H9 (cell line): ENCODE measurements around the gene KLKB1. TPM values are rescaled to one million over a fixed set of nuclear protein-coding genes. Genes with fewer than 3 reads are reported as not detected.
A peak's percentile ranks its signal among the peaks of the same experiment; 100 is the strongest.

Experiments
- DNase-seq: peaks from one replicate; pipeline ENCODE4 v3.0.0-alpha.2; 2017
- H2AFZ ChIP-seq: one replicate; pipeline ENCODE4 v1.6.1; 2013; ENCODE audit warnings: mild to moderate bottlenecking, low read length, control low read depth, moderate library complexity
- H2AK5ac ChIP-seq: 2 replicates; pipeline ENCODE4 v1.6.1; 2013; ENCODE audit warnings: low read length, control low read depth, mixed read lengths; ENCODE audit not compliant: insufficient read length
- H2BK120ac ChIP-seq: one replicate; pipeline ENCODE4 v1.6.1; 2013; ENCODE audit warnings: low read depth, mild to moderate bottlenecking, low read length, control low read depth, inconsistent platforms; ENCODE audit not compliant: poor library complexity, severe bottlenecking
- H2BK12ac ChIP-seq: 2 replicates; pipeline ENCODE4 v1.6.1; 2013; ENCODE audit warnings: low read length, control low read depth, mixed read lengths, low read depth; ENCODE audit not compliant: insufficient read length
- H2BK15ac ChIP-seq: 2 replicates; pipeline ENCODE4 v1.6.1; 2013; ENCODE audit warnings: low read depth, low read length, control low read depth
- H2BK20ac ChIP-seq: one replicate; pipeline ENCODE4 v1.6.1; 2013; ENCODE audit warnings: low read depth, mild to moderate bottlenecking, low read length, control low read depth, inconsistent platforms; ENCODE audit not compliant: poor library complexity, severe bottlenecking
- H2BK5ac ChIP-seq: 2 replicates; pipeline ENCODE4 v1.6.1; 2013; ENCODE audit warnings: low read length, control low read depth, mixed read lengths; ENCODE audit not compliant: insufficient read length
- H3K14ac ChIP-seq: 2 replicates; pipeline ENCODE4 v1.6.1; 2013; ENCODE audit warnings: low read length, control low read depth; ENCODE audit not compliant: insufficient read depth
- H3K18ac ChIP-seq: 2 replicates; pipeline ENCODE4 v1.6.1; 2013; ENCODE audit warnings: low read depth, mild to moderate bottlenecking, mixed read lengths, low read length, control low read depth; ENCODE audit not compliant: insufficient read length
- H3K23ac ChIP-seq: 2 replicates; pipeline ENCODE4 v1.6.1; 2013; ENCODE audit warnings: low read length, control low read depth, mixed read lengths, low read depth; ENCODE audit not compliant: insufficient read length
- H3K23me2 ChIP-seq: 2 replicates; pipeline ENCODE4 v1.6.1; 2013; ENCODE audit warnings: low read depth, mild to moderate bottlenecking, mixed read lengths, low read length, control low read depth; ENCODE audit not compliant: insufficient read length, poor library complexity, severe bottlenecking
- H3K27ac ChIP-seq: 2 replicates; pipeline ENCODE4 v1.5.1; 2013; ENCODE audit warnings: low read length, control low read depth, mixed read lengths, low read depth; ENCODE audit not compliant: insufficient read length
- H3K27me3 ChIP-seq: 2 replicates; pipeline ENCODE4 v1.6.1; 2013; ENCODE audit warnings: low read length, control low read depth, inconsistent platforms; ENCODE audit not compliant: insufficient read depth
- H3K4ac ChIP-seq: 2 replicates; pipeline ENCODE4 v1.6.1; 2013; ENCODE audit warnings: low read depth, mild to moderate bottlenecking, control low read depth, inconsistent platforms, low read length, moderate library complexity
- H3K4me1 ChIP-seq: 2 replicates; pipeline ENCODE4 v1.6.1; 2013; ENCODE audit warnings: low read length, control low read depth, inconsistent platforms; ENCODE audit not compliant: insufficient read depth
- H3K4me2 ChIP-seq: 2 replicates; pipeline ENCODE4 v1.6.1; 2013; ENCODE audit warnings: low read length, control low read depth, mixed read lengths; ENCODE audit not compliant: insufficient read length, insufficient read depth
- H3K56ac ChIP-seq: 2 replicates; pipeline ENCODE4 v1.6.1; 2013; ENCODE audit warnings: low read depth, mild to moderate bottlenecking, mixed read lengths, low read length, control low read depth; ENCODE audit not compliant: insufficient read length
- H3K79me1 ChIP-seq: 2 replicates; pipeline ENCODE4 v1.6.1; 2013; ENCODE audit warnings: low read depth, mild to moderate bottlenecking, moderate library complexity, low read length, control low read depth, inconsistent platforms; ENCODE audit not compliant: insufficient read depth, poor library complexity, severe bottlenecking
- H3K79me2 ChIP-seq: 2 replicates; pipeline ENCODE4 v1.6.1; 2013; ENCODE audit warnings: low read length, control low read depth, inconsistent platforms; ENCODE audit not compliant: insufficient read depth
- H3K9ac ChIP-seq: 2 replicates; pipeline ENCODE4 v1.6.1; 2013; ENCODE audit warnings: low read length, control low read depth, mixed read lengths; ENCODE audit not compliant: insufficient read length; ENCODE audit errors: extremely low read depth
- H3K9me3 ChIP-seq: one replicate; pipeline ENCODE4 v1.6.1; 2013; ENCODE audit warnings: low read depth, low read length, inconsistent platforms; ENCODE audit not compliant: control insufficient read depth
- H3T11ph ChIP-seq: one replicate; pipeline ENCODE4 v1.6.1; 2013; ENCODE audit warnings: mild to moderate bottlenecking, low read length, control low read depth, inconsistent platforms
- H4K20me1 ChIP-seq: one replicate; pipeline ENCODE4 v1.6.1; 2013; ENCODE audit not compliant: control insufficient read depth, insufficient read length, insufficient read depth
- H4K5ac ChIP-seq: 2 replicates; pipeline ENCODE4 v1.6.1; 2013; ENCODE audit warnings: low read depth, mild to moderate bottlenecking, mixed read lengths, low read length, control low read depth; ENCODE audit not compliant: insufficient read length
- H4K8ac ChIP-seq: replicated peaks from 2 replicates; pipeline ENCODE4 v1.6.1; 2013; ENCODE audit warnings: low read length, control low read depth, mixed read lengths, low read depth; ENCODE audit not compliant: insufficient read length
- H4K91ac ChIP-seq: 2 replicates; pipeline ENCODE4 v1.6.1; 2013; ENCODE audit warnings: low read depth, mild to moderate bottlenecking, moderate library complexity, mixed read lengths, low read length, control low read depth; ENCODE audit not compliant: insufficient read length
- H3K27ac Mint-ChIP-seq, 3 experiments: 2 replicates in 2 of 3; 3 replicates in 1 of 3; pipeline ENCODE4 v1.8.0; 2020 to 2021; ENCODE audit warnings: mixed read lengths in 3 of 3, mild to moderate bottlenecking in 1 of 3, moderate library complexity in 1 of 3
- H3K27me3 Mint-ChIP-seq: 2 replicates; pipeline ENCODE4 v1.8.0; 2021; ENCODE audit warnings: low read depth, mild to moderate bottlenecking, moderate library complexity, mixed read lengths
- H3K36me3 Mint-ChIP-seq, 3 experiments: 2 replicates in 2 of 3; 3 replicates in 1 of 3; pipeline ENCODE4 v1.8.0; 2020 to 2021; ENCODE audit warnings: low read depth in 3 of 3, mixed read lengths in 3 of 3; ENCODE audit not compliant: insufficient read depth in 1 of 3
- H3K4me1 Mint-ChIP-seq, 2 experiments: 2 replicates each; pipeline ENCODE4 v1.8.0; 2020; ENCODE audit warnings: mixed read lengths in 2 of 2
- H3K4me3 Mint-ChIP-seq, 2 experiments: 2 replicates in 1 of 2; 3 replicates in 1 of 2; pipeline ENCODE4 v1.8.0; 2020 to 2021; ENCODE audit warnings: mild to moderate bottlenecking in 2 of 2, mixed read lengths in 2 of 2, moderate library complexity in 1 of 2
- H3K9me3 Mint-ChIP-seq, 2 experiments: 2 replicates in 1 of 2; 3 replicates in 1 of 2; pipeline ENCODE4 v1.8.0; 2020; ENCODE audit warnings: mild to moderate bottlenecking in 2 of 2, mixed read lengths in 2 of 2, moderate library complexity in 1 of 2
- WGBS: extraction: QIAGEN DNeasy Blood & Tissue Kit; methylation state at CpG from one replicate; pipeline ENCODE4 v1.1.7; 2013; ENCODE audit warnings: missing lambda C conversion rate, low lambda C conversion rate, mixed read lengths; ENCODE audit not compliant: insufficient read length; ENCODE audit errors: extremely low coverage; 5-methylcytosine and 5-hydroxymethylcytosine counted together
- total RNA-seq: library from RNA; stranded (reverse); gene quantifications from 2 replicates; pipeline ENCODE4 v1.2.1, GENCODE V29; 2021
- TF ChIP-seq, protein P1 (sequence below): fragments of 200-600 bp; sonication (generic); conservative IDR thresholded peaks from 3 replicates; pipeline ENCODE4 v1.8.0; 2021; ENCODE audit warnings: antibody characterized with exemption, mild to moderate bottlenecking

The KLKB1 gene
- total RNA-seq, 1 experiment from 2014 or later: 21.8 TPM

DNA sequence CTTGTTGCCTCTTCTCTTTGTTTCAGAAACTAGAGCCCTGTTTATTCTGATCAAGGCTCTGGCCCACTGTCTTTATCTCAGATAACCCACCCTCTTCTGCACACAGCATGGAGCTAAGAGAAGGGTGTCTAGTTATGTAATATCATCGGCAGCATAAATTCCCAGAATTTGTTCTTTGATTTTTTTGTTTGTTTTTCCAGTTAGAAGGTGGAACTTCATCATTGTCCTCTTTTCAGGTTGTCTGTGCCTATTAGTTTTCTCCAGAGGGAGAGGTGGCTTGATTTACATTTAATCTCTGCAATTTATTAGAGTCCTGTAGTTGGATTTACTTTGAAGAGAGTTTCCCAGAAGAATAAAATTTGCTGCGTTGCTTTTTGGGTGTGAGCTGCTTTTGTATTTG lies 23.5 kb downstream of the KLKB1 start:
- no CpG with 5 or more reads among the region's 2 CpGs for WGBS
- Histone ChIP-seq H3K23ac (no peak overlapping the region), H3K14ac (no peak overlapping the region), H4K20me1 (no peaks in the 10 kb centered on the region), H3K9ac (no peak overlapping the region), H3K4ac (no peak overlapping the region; the same call in 1 of the 2 replicates), H2BK20ac (no peak overlapping the region), H2BK120ac (no peak overlapping the region), H3T11ph (peak overlapping the region; percentile 59), H3K4me2 (peak overlapping the region; percentile 68), H3K79me2 (peaks cover 9% of the 10 kb centered on the region; the same call in 1 of the 2 replicates), H3K4me1 (peaks cover 13% of the 10 kb centered on the region), H2AFZ (no peak overlapping the region), H2AK5ac (no peak overlapping the region), H4K91ac (no peak overlapping the region), H3K9me3 (no peaks in the 10 kb centered on the region), H2BK5ac (no peak overlapping the region), H3K18ac (no peak overlapping the region), H3K27me3 (no peaks in the 10 kb centered on the region), H3K23me2 (no peaks in the 10 kb centered on the region), H3K56ac (no peak overlapping the region), H4K8ac (no peak overlapping the region), H2BK15ac (no peak overlapping the region), H2BK12ac (no peak overlapping the region), H3K79me1 (no peaks in the 10 kb centered on the region), H4K5ac (no peak overlapping the region), H3K27ac (peak overlapping the region; percentile 99)
- Mint-ChIP-seq H3K27ac (peak overlapping the region; percentile 95 to 99 (median 99)), H3K9me3 (peaks cover 2 to 3% of the 10 kb centered on the region in 2 experiments), H3K4me3 (peak overlapping the region; percentile 33 to 71), H3K4me1 (peaks cover 47 to 54% of the 10 kb centered on the region in 2 experiments), H3K27me3 (no peaks in the 10 kb centered on the region; the same call in 1 of the 2 replicates), H3K36me3 (peaks cover 4 to 16% (median 11%) of the 10 kb centered on the region in 3 experiments; a peak in 6 of 7 replicates)
- TF ChIP-seq, protein P1, sequence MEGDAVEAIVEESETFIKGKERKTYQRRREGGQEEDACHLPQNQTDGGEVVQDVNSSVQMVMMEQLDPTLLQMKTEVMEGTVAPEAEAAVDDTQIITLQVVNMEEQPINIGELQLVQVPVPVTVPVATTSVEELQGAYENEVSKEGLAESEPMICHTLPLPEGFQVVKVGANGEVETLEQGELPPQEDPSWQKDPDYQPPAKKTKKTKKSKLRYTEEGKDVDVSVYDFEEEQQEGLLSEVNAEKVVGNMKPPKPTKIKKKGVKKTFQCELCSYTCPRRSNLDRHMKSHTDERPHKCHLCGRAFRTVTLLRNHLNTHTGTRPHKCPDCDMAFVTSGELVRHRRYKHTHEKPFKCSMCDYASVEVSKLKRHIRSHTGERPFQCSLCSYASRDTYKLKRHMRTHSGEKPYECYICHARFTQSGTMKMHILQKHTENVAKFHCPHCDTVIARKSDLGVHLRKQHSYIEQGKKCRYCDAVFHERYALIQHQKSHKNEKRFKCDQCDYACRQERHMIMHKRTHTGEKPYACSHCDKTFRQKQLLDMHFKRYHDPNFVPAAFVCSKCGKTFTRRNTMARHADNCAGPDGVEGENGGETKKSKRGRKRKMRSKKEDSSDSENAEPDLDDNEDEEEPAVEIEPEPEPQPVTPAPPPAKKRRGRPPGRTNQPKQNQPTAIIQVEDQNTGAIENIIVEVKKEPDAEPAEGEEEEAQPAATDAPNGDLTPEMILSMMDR: no peak
- no peak for DNase-seq
